Measurements from ENCODE around the gene NRL.
A peak's percentile ranks its signal among the peaks of the same experiment; 100 is the strongest.
"Not testable (repeated sequence)": the region's sequence is repeated elsewhere in the genome, so short reads cannot be mapped to it uniquely, and the experiment has no call there.

Gene NRL

GRCh38 chr14:24056800-24057184 is 58.0 kb downstream of the NRL start:
- Histone ChIP-seq H3K27me3 (ENCODE audit: insufficient read depth, low read length) (no peaks in the 10 kb centered on the region), H3K4me1 (ENCODE audit: insufficient read depth, low read length) (peaks cover 4% of the 10 kb centered on the region), H3K4me3 (ENCODE audit: low read length) (no peak overlapping the region), H2AFZ (ENCODE audit: low read depth, low read length) (no peak overlapping the region), H3K9me3 (ENCODE audit: low read length) (no peaks in the 10 kb centered on the region), H3K36me3 (ENCODE audit: insufficient read depth, low read length) (peaks cover 15% of the 10 kb centered on the region)

GRCh38 chr14:24055971-24056799 is 58.6 kb downstream of the NRL start:
- Histone ChIP-seq H3K27me3 (ENCODE audit: insufficient read depth, low read length) (no peaks in the 10 kb centered on the region), H2AFZ (ENCODE audit: low read depth, low read length) (no peak overlapping the region), H3K4me1 (ENCODE audit: insufficient read depth, low read length) (peaks cover 8% of the 10 kb centered on the region), H3K36me3 (ENCODE audit: insufficient read depth, low read length) (peaks cover 15% of the 10 kb centered on the region), H3K4me3 (ENCODE audit: low read length) (no peak overlapping the region), H3K9me3 (ENCODE audit: low read length) (no peaks in the 10 kb centered on the region)

- H3K4me1 ChIP-seq (ENCODE audit: insufficient read depth, low read length): peaks cover 11% of the 10 kb centered on the region
- no peak overlapping the region for H3K4me3 ChIP-seq (ENCODE audit: low read length)
- H3K27me3 ChIP-seq (ENCODE audit: insufficient read depth, low read length): no peaks in the 10 kb centered on the region
- H3K36me3 ChIP-seq (ENCODE audit: insufficient read depth, low read length): peaks cover 9% of the 10 kb centered on the region
- H3K9me3 ChIP-seq (ENCODE audit: low read length): no peaks in the 10 kb centered on the region
- H2AFZ ChIP-seq (ENCODE audit: low read depth, low read length): no peak overlapping the region
Measured at GRCh38 chr14:24054646-24055045, 60.1 kb downstream of the NRL start.

- H3K4me3 ChIP-seq (ENCODE audit: low read length): no peak overlapping the region
- H3K4me1 ChIP-seq (ENCODE audit: insufficient read depth, low read length): peaks cover 11% of the 10 kb centered on the region
- peaks cover 9% of the 10 kb centered on the region for H3K36me3 ChIP-seq (ENCODE audit: insufficient read depth, low read length)
- H3K9me3 ChIP-seq (ENCODE audit: low read length): no peaks in the 10 kb centered on the region
- no peak overlapping the region for H2AFZ ChIP-seq (ENCODE audit: low read depth, low read length)
- no peaks in the 10 kb centered on the region for H3K27me3 ChIP-seq (ENCODE audit: insufficient read depth, low read length)
Measured at GRCh38 chr14:24054324-24054641, 60.5 kb downstream of the NRL start.

- Histone ChIP-seq H3K9me3 (ENCODE audit: low read length) (no peaks in the 10 kb centered on the region), H3K4me1 (ENCODE audit: insufficient read depth, low read length) (peaks cover 11% of the 10 kb centered on the region), H3K27me3 (ENCODE audit: insufficient read depth, low read length) (peaks cover 4% of the 10 kb centered on the region), H2AFZ (ENCODE audit: low read depth, low read length) (no peak overlapping the region), H3K36me3 (ENCODE audit: insufficient read depth, low read length) (peaks cover 9% of the 10 kb centered on the region), H3K4me3 (ENCODE audit: low read length) (no peak overlapping the region)
Measured at GRCh38 chr14:24053548-24054323, 61.0 kb downstream of the NRL start.

- H3K36me3 ChIP-seq (ENCODE audit: insufficient read depth, low read length): peaks cover 9% of the 10 kb centered on the region
- no peaks in the 10 kb centered on the region for H3K9me3 ChIP-seq (ENCODE audit: low read length)
- peaks cover 11% of the 10 kb centered on the region for H3K4me1 ChIP-seq (ENCODE audit: insufficient read depth, low read length)
- H3K4me3 ChIP-seq (ENCODE audit: low read length): peak overlapping the region; percentile 58
- peaks cover 6% of the 10 kb centered on the region for H3K27me3 ChIP-seq (ENCODE audit: insufficient read depth, low read length)
- H2AFZ ChIP-seq (ENCODE audit: low read depth, low read length): peak overlapping the region; percentile 72
Measured at GRCh38 chr14:24052656-24053547, 61.8 kb downstream of the NRL start.

GRCh38 chr14:24051789-24052655 is 62.7 kb downstream of the NRL start, which contains the start of gene CARMIL3:
Gene CARMIL3, plus strand, starts transcription at chr14:24052009. Its CDS starts 145 bp downstream, at chr14:24052154.
- H3K4me1 ChIP-seq (ENCODE audit: insufficient read depth, low read length): peaks cover 11% of the 10 kb centered on the region
- H3K27me3 ChIP-seq (ENCODE audit: insufficient read depth, low read length): peaks cover 9% of the 10 kb centered on the region
- H3K36me3 ChIP-seq (ENCODE audit: insufficient read depth, low read length): peaks cover 9% of the 10 kb centered on the region
- no peaks in the 10 kb centered on the region for H3K9me3 ChIP-seq (ENCODE audit: low read length)
- peak within 1 kb of the TSS; percentile 72 for H2AFZ ChIP-seq (ENCODE audit: low read depth, low read length)
- peak within 1 kb of the TSS; percentile 58 for H3K4me3 ChIP-seq (ENCODE audit: low read length)

- peaks cover 7% of the 10 kb centered on the region for H3K36me3 ChIP-seq (ENCODE audit: insufficient read depth, low read length)
- peaks cover 9% of the 10 kb centered on the region for H3K27me3 ChIP-seq (ENCODE audit: insufficient read depth, low read length)
- no peaks in the 10 kb centered on the region for H3K9me3 ChIP-seq (ENCODE audit: low read length)
- H2AFZ ChIP-seq (ENCODE audit: low read depth, low read length): peak overlapping the region; percentile 72
- H3K4me3 ChIP-seq (ENCODE audit: low read length): peak overlapping the region; percentile 58
- H3K4me1 ChIP-seq (ENCODE audit: insufficient read depth, low read length): peaks cover 11% of the 10 kb centered on the region
Measured at GRCh38 chr14:24051176-24051788, 63.5 kb downstream of the NRL start.

GRCh38 chr14:24050753-24051152 is 64.0 kb downstream of the NRL start:
- H3K9me3 ChIP-seq (ENCODE audit: low read length); H2AFZ ChIP-seq (ENCODE audit: low read depth, low read length); H3K4me3 ChIP-seq (ENCODE audit: low read length); H3K36me3 ChIP-seq (ENCODE audit: insufficient read depth, low read length); H3K27me3 ChIP-seq (ENCODE audit: insufficient read depth, low read length): not testable (repeated sequence)
- peaks cover 11% of the 10 kb centered on the region for H3K4me1 ChIP-seq (ENCODE audit: insufficient read depth, low read length)

- not testable (repeated sequence) for H2AFZ ChIP-seq (ENCODE audit: low read depth, low read length); H3K4me3 ChIP-seq (ENCODE audit: low read length); H3K36me3 ChIP-seq (ENCODE audit: insufficient read depth, low read length); H3K9me3 ChIP-seq (ENCODE audit: low read length)
- Histone ChIP-seq H3K4me1 (ENCODE audit: insufficient read depth, low read length) (peaks cover 11% of the 10 kb centered on the region), H3K27me3 (ENCODE audit: insufficient read depth, low read length) (peaks cover 12% of the 10 kb centered on the region)
Measured at GRCh38 chr14:24049002-24049401, 65.7 kb downstream of the NRL start.

- Histone ChIP-seq H3K4me3 (ENCODE audit: low read length) (no peak overlapping the region), H2AFZ (ENCODE audit: low read depth, low read length) (no peak overlapping the region), H3K27me3 (ENCODE audit: insufficient read depth, low read length) (peaks cover 13% of the 10 kb centered on the region), H3K9me3 (ENCODE audit: low read length) (no peaks in the 10 kb centered on the region), H3K36me3 (ENCODE audit: insufficient read depth, low read length) (no peaks in the 10 kb centered on the region), H3K4me1 (ENCODE audit: insufficient read depth, low read length) (no peaks in the 10 kb centered on the region)
Measured at GRCh38 chr14:24042746-24043145, 72.0 kb downstream of the NRL start.

GRCh38 chr14:24040692-24041091 is 74.1 kb downstream of the NRL start:
- H3K4me3 ChIP-seq (ENCODE audit: low read length): no peak overlapping the region
- H3K36me3 ChIP-seq (ENCODE audit: insufficient read depth, low read length): no peaks in the 10 kb centered on the region
- no peak overlapping the region for H2AFZ ChIP-seq (ENCODE audit: low read depth, low read length)
- no peaks in the 10 kb centered on the region for H3K9me3 ChIP-seq (ENCODE audit: low read length)
- peaks cover 12% of the 10 kb centered on the region for H3K27me3 ChIP-seq (ENCODE audit: insufficient read depth, low read length)
- no peaks in the 10 kb centered on the region for H3K4me1 ChIP-seq (ENCODE audit: insufficient read depth, low read length)
